HepG2 (cell line): Measurements from ENCODE around the gene ETDC.

Experiments
- ERF ChIP-seq: IDR thresholded peaks from 2 replicates; pipeline ENCODE4 v1.6.1; 2018; ENCODE audit warnings: missing biosample characterization, missing genetic modification reagents
- ETV6 ChIP-seq: sonication (generic); formaldehyde crosslinking; conservative IDR thresholded peaks from 2 replicates; pipeline ENCODE4 v1.4.0; 2020; ENCODE audit warnings: missing genetic modification reagents
- EZH2 ChIP-seq: conservative IDR thresholded peaks from 2 replicates; pipeline ENCODE4 v1.6.1; 2012; ENCODE audit warnings: mild to moderate bottlenecking, low read depth, low read length, moderate library complexity
- HDAC1 ChIP-seq: sonication (generic); formaldehyde crosslinking; IDR thresholded peaks from 2 replicates; pipeline ENCODE4 v1.5.1; 2020; ENCODE audit warnings: mild to moderate bottlenecking, missing genetic modification reagents
- PCBP2 ChIP-seq: fragments of 200-400 bp; formaldehyde crosslinking; optimal IDR thresholded peaks from 2 replicates; pipeline ENCODE3; 2018; ENCODE audit warnings: low read length, low read depth; ENCODE audit not compliant: poor library complexity, severe bottlenecking
- TF ChIP-seq, protein P1 (sequence below): sonication (generic); formaldehyde crosslinking; IDR thresholded peaks from 2 replicates; pipeline ENCODE4 v1.5.0; 2020; ENCODE audit warnings: mild to moderate bottlenecking, missing genetic modification reagents, moderate library complexity

DNA sequence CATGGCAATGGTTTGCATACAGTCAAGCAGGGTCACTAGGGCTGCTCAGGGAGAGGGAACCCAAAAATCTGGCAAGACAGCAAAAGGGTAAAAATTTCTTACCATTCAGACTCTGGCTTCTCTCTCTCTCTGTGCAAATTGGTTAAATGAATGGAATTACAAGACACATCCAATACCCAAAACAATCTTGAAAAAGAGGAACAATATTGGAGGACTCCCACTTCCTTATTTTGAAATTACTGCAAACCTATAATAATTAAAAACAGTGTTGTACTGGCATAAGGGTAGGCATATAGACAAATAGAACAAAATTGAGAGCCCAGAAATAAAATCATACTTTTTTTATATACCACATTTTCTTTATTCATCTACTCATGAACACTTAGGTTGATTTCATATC is 33.3 kb upstream of the ETDC start:
- TF ChIP-seq, protein P1, sequence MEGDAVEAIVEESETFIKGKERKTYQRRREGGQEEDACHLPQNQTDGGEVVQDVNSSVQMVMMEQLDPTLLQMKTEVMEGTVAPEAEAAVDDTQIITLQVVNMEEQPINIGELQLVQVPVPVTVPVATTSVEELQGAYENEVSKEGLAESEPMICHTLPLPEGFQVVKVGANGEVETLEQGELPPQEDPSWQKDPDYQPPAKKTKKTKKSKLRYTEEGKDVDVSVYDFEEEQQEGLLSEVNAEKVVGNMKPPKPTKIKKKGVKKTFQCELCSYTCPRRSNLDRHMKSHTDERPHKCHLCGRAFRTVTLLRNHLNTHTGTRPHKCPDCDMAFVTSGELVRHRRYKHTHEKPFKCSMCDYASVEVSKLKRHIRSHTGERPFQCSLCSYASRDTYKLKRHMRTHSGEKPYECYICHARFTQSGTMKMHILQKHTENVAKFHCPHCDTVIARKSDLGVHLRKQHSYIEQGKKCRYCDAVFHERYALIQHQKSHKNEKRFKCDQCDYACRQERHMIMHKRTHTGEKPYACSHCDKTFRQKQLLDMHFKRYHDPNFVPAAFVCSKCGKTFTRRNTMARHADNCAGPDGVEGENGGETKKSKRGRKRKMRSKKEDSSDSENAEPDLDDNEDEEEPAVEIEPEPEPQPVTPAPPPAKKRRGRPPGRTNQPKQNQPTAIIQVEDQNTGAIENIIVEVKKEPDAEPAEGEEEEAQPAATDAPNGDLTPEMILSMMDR = no peak
- TF ChIP-seq ERF (CRISPR knock-in tag) (no peak), HDAC1 (CRISPR knock-in tag) (no peak), PCBP2 (no peak), EZH2 (no peak), ETV6 (no peak)
